ENCODE measurements around the gene KCNQ5. TPM values are rescaled to one million over a fixed set of nuclear protein-coding genes. Genes with fewer than 3 reads are reported as not detected.
A peak's percentile ranks its signal among the peaks of the same experiment; 100 is the strongest.

Gene KCNQ5
- total and polyA plus RNA-seq, 10 of the 15 experiments (the other 5 are each of a cell fraction or from before 2014, with no cell fraction given), result 0.60 to 16.2 (median 3.2) TPM

DNA sequence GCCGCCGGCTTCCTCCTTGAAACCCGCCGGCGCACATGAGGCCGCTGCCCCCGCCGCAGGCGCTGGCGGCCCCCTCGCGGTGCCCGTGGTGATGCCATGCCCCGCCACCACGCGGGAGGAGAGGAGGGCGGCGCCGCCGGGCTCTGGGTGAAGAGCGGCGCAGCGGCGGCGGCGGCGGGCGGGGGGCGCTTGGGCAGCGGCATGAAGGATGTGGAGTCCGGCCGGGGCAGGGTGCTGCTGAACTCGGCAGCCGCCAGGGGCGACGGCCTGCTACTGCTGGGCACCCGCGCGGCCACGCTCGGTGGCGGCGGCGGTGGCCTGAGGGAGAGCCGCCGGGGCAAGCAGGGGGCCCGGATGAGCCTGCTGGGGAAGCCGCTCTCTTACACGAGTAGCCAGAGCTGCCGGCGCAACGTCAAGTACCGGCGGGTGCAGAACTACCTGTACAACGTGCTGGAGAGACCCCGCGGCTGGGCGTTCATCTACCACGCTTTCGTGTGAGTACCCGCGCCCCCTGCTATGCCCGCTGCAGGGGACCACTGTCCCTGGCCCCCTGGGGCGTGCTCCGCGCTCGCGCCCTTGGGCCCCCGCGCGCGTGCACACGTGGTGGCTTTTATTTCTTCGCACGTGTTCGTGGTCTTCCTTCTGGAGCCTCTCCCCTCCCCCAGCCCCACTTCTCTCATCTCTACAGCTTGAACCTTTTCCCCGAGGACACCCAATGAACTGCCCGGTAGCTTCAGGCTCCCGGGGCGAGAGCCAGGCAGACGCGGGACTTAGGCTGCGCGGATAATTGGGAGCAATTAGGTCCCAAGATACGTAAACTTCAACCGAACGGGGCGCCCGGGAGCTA, 453 bp downstream of the KCNQ5 start (continued):
- TF ChIP-seq NFYB (IDR thresholded peaks at IDR 0.05; ENCODE audit: insufficient read depth, low read depth, low read length) (no peak), SUPT20H (IDR thresholded peaks at IDR 0.05; ENCODE audit: borderline replicate concordance, control insufficient read depth, low read depth, low read length) (no peak), IKZF1 (conservative IDR thresholded peaks at IDR 0.05) (peak; percentile 86), CEBPB (IDR thresholded peaks at IDR 0.05; ENCODE audit: borderline replicate concordance in 1 of 2, low read depth in 2 of 2, low read length in 2 of 2) (no peak), HDAC2 (IDR thresholded peaks at IDR 0.05) (no peak), YY1 (IDR thresholded peaks at IDR 0.05; ENCODE audit: low read depth, low read length) (peak; percentile 34; the same call in 1 of the 2 replicates), KLF5 (IDR thresholded peaks at IDR 0.05; ENCODE audit: partially characterized antibody) (no peak), ZBED1 (IDR thresholded peaks at IDR 0.05; ENCODE audit: borderline replicate concordance) (no peak), SIX5 (IDR thresholded peaks at IDR 0.05; ENCODE audit: low read depth, low read length, severe bottlenecking) (no peak), HDGF (IDR thresholded peaks at IDR 0.05) (no peak), SMARCA5 (IDR thresholded peaks at IDR 0.05) (peak; percentile 88; the same call in 1 of the 2 replicates), YBX1 (IDR thresholded peaks at IDR 0.05) (no peak), ASH2L (IDR thresholded peaks at IDR 0.05; ENCODE audit: borderline replicate concordance, low read depth) (no peak; the same call in 1 of the 2 replicates), HDAC6 (IDR thresholded peaks at IDR 0.05; ENCODE audit: unreplicated experiment) (no peak), EED (IDR thresholded peaks at IDR 0.05; ENCODE audit: low read depth) (no peak), TCF3 (IDR thresholded peaks at IDR 0.05; ENCODE audit: borderline replicate concordance, insufficient read depth, low read depth, low read length) (0 out of 2 replicates have a peak, but pooled peaks have one; percentile 33), BCL11A (IDR thresholded peaks at IDR 0.05; ENCODE audit: low read depth, low read length) (no peak), MEF2B (IDR thresholded peaks at IDR 0.05; ENCODE audit: partially characterized antibody, poor library complexity, severe bottlenecking) (peak; percentile 35), RB1 (IDR thresholded peaks at IDR 0.05; ENCODE audit: borderline replicate concordance) (no peak)
- TF ChIP-seq, protein P1, sequence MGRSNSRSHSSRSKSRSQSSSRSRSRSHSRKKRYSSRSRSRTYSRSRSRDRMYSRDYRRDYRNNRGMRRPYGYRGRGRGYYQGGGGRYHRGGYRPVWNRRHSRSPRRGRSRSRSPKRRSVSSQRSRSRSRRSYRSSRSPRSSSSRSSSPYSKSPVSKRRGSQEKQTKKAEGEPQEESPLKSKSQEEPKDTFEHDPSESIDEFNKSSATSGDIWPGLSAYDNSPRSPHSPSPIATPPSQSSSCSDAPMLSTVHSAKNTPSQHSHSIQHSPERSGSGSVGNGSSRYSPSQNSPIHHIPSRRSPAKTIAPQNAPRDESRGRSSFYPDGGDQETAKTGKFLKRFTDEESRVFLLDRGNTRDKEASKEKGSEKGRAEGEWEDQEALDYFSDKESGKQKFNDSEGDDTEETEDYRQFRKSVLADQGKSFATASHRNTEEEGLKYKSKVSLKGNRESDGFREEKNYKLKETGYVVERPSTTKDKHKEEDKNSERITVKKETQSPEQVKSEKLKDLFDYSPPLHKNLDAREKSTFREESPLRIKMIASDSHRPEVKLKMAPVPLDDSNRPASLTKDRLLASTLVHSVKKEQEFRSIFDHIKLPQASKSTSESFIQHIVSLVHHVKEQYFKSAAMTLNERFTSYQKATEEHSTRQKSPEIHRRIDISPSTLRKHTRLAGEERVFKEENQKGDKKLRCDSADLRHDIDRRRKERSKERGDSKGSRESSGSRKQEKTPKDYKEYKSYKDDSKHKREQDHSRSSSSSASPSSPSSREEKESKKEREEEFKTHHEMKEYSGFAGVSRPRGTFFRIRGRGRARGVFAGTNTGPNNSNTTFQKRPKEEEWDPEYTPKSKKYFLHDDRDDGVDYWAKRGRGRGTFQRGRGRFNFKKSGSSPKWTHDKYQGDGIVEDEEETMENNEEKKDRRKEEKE (IDR thresholded peaks at IDR 0.05), result no peak
- TF ChIP-seq, protein P2, sequence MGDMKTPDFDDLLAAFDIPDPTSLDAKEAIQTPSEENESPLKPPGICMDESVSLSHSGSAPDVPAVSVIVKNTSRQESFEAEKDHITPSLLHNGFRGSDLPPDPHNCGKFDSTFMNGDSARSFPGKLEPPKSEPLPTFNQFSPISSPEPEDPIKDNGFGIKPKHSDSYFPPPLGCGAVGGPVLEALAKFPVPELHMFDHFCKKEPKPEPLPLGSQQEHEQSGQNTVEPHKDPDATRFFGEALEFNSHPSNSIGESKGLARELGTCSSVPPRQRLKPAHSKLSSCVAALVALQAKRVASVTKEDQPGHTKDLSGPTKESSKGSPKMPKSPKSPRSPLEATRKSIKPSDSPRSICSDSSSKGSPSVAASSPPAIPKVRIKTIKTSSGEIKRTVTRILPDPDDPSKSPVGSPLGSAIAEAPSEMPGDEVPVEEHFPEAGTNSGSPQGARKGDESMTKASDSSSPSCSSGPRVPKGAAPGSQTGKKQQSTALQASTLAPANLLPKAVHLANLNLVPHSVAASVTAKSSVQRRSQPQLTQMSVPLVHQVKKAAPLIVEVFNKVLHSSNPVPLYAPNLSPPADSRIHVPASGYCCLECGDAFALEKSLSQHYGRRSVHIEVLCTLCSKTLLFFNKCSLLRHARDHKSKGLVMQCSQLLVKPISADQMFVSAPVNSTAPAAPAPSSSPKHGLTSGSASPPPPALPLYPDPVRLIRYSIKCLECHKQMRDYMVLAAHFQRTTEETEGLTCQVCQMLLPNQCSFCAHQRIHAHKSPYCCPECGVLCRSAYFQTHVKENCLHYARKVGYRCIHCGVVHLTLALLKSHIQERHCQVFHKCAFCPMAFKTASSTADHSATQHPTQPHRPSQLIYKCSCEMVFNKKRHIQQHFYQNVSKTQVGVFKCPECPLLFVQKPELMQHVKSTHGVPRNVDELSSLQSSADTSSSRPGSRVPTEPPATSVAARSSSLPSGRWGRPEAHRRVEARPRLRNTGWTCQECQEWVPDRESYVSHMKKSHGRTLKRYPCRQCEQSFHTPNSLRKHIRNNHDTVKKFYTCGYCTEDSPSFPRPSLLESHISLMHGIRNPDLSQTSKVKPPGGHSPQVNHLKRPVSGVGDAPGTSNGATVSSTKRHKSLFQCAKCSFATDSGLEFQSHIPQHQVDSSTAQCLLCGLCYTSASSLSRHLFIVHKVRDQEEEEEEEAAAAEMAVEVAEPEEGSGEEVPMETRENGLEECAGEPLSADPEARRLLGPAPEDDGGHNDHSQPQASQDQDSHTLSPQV (IDR thresholded peaks at IDR 0.05), result peak; percentile 77; the same call in 1 of the 2 replicates
- TF ChIP-seq, protein P3, sequence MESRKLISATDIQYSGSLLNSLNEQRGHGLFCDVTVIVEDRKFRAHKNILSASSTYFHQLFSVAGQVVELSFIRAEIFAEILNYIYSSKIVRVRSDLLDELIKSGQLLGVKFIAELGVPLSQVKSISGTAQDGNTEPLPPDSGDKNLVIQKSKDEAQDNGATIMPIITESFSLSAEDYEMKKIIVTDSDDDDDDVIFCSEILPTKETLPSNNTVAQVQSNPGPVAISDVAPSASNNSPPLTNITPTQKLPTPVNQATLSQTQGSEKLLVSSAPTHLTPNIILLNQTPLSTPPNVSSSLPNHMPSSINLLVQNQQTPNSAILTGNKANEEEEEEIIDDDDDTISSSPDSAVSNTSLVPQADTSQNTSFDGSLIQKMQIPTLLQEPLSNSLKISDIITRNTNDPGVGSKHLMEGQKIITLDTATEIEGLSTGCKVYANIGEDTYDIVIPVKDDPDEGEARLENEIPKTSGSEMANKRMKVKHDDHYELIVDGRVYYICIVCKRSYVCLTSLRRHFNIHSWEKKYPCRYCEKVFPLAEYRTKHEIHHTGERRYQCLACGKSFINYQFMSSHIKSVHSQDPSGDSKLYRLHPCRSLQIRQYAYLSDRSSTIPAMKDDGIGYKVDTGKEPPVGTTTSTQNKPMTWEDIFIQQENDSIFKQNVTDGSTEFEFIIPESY (IDR thresholded peaks at IDR 0.05), result no peak

All from GM12878 (cell line).